Measurements from ENCODE around the gene ZFP3. TPM values are rescaled to one million over a fixed set of nuclear protein-coding genes. Genes with fewer than 3 reads are reported as not detected.

The ZFP3 gene
- total and polyA plus RNA-seq, 4 donors = 2.3 to 7.3 (median 3.7) TPM

GRCh38 chr17:5043524-5043923, 34.7 kb upstream of the ZFP3 start:
- Histone ChIP-seq H3K4me3 (no peak overlapping the region), H3K4me1 (ENCODE audit: control insufficient read depth in 5 of 5, insufficient read depth in 5 of 5, low read length in 5 of 5) (no peaks in the 10 kb centered on the region), H3K27me3 (ENCODE audit: control insufficient read depth in 3 of 3, insufficient read depth in 3 of 3, low read length in 2 of 3) (no peaks in the 10 kb centered on the region), H3K36me3 (ENCODE audit: control insufficient read depth in 4 of 4, insufficient read depth in 4 of 4, low read length in 4 of 4) (no peaks in the 10 kb centered on the region), H3K27ac (ENCODE audit: low read depth in 1 of 2, low read length in 1 of 2) (no peak overlapping the region), H3K9ac (ENCODE audit: insufficient read depth in 1 of 2, low read length in 2 of 2) (no peak overlapping the region), H3K9me3 (ENCODE audit: control insufficient read depth in 4 of 4, insufficient read depth in 3 of 4, low read length in 3 of 4) (no peaks in the 10 kb centered on the region)
- TF ChIP-seq CTCF (IDR thresholded peaks at IDR 0.05; ENCODE audit: control extremely low read depth, extremely low read depth) = no peak
- DNase-seq (no peak), ATAC-seq (ENCODE audit: insufficient read depth, low FRiP score) (no peak)
- 94 to 100% methylated on average over 1 of the region's 1 CpG for WGBS, 2 donors

- Histone ChIP-seq H3K4me1 (ENCODE audit: control insufficient read depth in 5 of 5, insufficient read depth in 5 of 5, low read length in 5 of 5) (peaks cover 0 to 2% (median 0%) of the 10 kb centered on the region in 5 donors), H3K4me3 (no peak overlapping the region), H3K27me3 (ENCODE audit: control insufficient read depth in 3 of 3, insufficient read depth in 3 of 3, low read length in 2 of 3) (no peaks in the 10 kb centered on the region), H3K9me3 (ENCODE audit: control insufficient read depth in 4 of 4, insufficient read depth in 3 of 4, low read length in 3 of 4) (no peaks in the 10 kb centered on the region), H3K36me3 (ENCODE audit: control insufficient read depth in 4 of 4, insufficient read depth in 4 of 4, low read length in 4 of 4) (no peaks in the 10 kb centered on the region), H3K9ac (ENCODE audit: insufficient read depth in 1 of 2, low read length in 2 of 2) (no peak overlapping the region), H3K27ac (ENCODE audit: low read depth in 1 of 2, low read length in 1 of 2) (no peak overlapping the region)
- ATAC-seq (ENCODE audit: insufficient read depth, low FRiP score) (no peak), DNase-seq (no peak)
- no peak for TF ChIP-seq CTCF (IDR thresholded peaks at IDR 0.05; ENCODE audit: control extremely low read depth, extremely low read depth)
- 89 to 93% methylated on average over 5 of the region's 5 CpGs for WGBS, 2 donors
Observed at GRCh38 chr17:5044630-5045029, 33.6 kb upstream of the ZFP3 start.

GRCh38 chr17:5045496-5045895, 32.8 kb upstream of the ZFP3 start:
- no peaks in the 10 kb centered on the region for H3K27me3 ChIP-seq (ENCODE audit: control insufficient read depth in 3 of 3, insufficient read depth in 3 of 3, low read length in 2 of 3)
- ATAC-seq (ENCODE audit: insufficient read depth, low FRiP score) (no peak), DNase-seq (no peak)
- H3K27ac ChIP-seq (ENCODE audit: low read depth in 1 of 2, low read length in 1 of 2) = no peak overlapping the region
- H3K4me3 ChIP-seq = no peak overlapping the region
- no peak overlapping the region for H3K9ac ChIP-seq (ENCODE audit: insufficient read depth in 1 of 2, low read length in 2 of 2)
- no peaks in the 10 kb centered on the region for H3K36me3 ChIP-seq (ENCODE audit: control insufficient read depth in 4 of 4, insufficient read depth in 4 of 4, low read length in 4 of 4)
- H3K9me3 ChIP-seq (ENCODE audit: control insufficient read depth in 4 of 4, insufficient read depth in 3 of 4, low read length in 3 of 4) = no peaks in the 10 kb centered on the region
- no peak for TF ChIP-seq CTCF (IDR thresholded peaks at IDR 0.05; ENCODE audit: control extremely low read depth, extremely low read depth)
- 65 to 76% methylated on average over 6 of the region's 6 CpGs for WGBS, 2 donors
- peaks cover 0 to 8% (median 0%) of the 10 kb centered on the region in 5 donors for H3K4me1 ChIP-seq (ENCODE audit: control insufficient read depth in 5 of 5, insufficient read depth in 5 of 5, low read length in 5 of 5)

GRCh38 chr17:5047446-5047845, 30.8 kb upstream of the ZFP3 start:
- no peak overlapping the region for H3K27ac ChIP-seq (ENCODE audit: low read depth in 1 of 2, low read length in 1 of 2)
- DNase-seq (no peak), ATAC-seq (ENCODE audit: insufficient read depth, low FRiP score) (no peak)
- TF ChIP-seq CTCF (IDR thresholded peaks at IDR 0.05; ENCODE audit: control extremely low read depth, extremely low read depth) = no peak
- no peaks in the 10 kb centered on the region for H3K36me3 ChIP-seq (ENCODE audit: control insufficient read depth in 4 of 4, insufficient read depth in 4 of 4, low read length in 4 of 4)
- H3K27me3 ChIP-seq (ENCODE audit: control insufficient read depth in 3 of 3, insufficient read depth in 3 of 3, low read length in 2 of 3) = no peaks in the 10 kb centered on the region
- no peak overlapping the region for H3K9ac ChIP-seq (ENCODE audit: insufficient read depth in 1 of 2, low read length in 2 of 2)
- peaks cover 0 to 10% (median 0%) of the 10 kb centered on the region in 5 donors for H3K4me1 ChIP-seq (ENCODE audit: control insufficient read depth in 5 of 5, insufficient read depth in 5 of 5, low read length in 5 of 5)
- WGBS, 2 donors = 44 to 50% methylated on average over 2 of the region's 2 CpGs
- no peak overlapping the region for H3K4me3 ChIP-seq
- no peaks in the 10 kb centered on the region for H3K9me3 ChIP-seq (ENCODE audit: control insufficient read depth in 4 of 4, insufficient read depth in 3 of 4, low read length in 3 of 4)

All from lung (tissue), 12 donors.